Kidney (tissue), 14 donors: ENCODE data around the gene LRRC75A. TPM values are rescaled to one million over a fixed set of nuclear protein-coding genes. Genes with fewer than 3 reads are reported as not detected.

Experiments used
- DNase-seq, 5 donors: peaks; one replicate each; pipeline ENCODE4 v3.0.0-alpha.2; 2013 to 2020
- FAIRE-seq: peaks from 2 replicates; lab custom pipeline; 2012; peaks lifted over from hg19 to GRCh38; lab: Jason Lieb, UNC
- H3K27ac ChIP-seq, 2 donors: one replicate each; pipeline ENCODE4 v1.7.0; 2013; ENCODE audit warnings: low read depth in 2 of 2, low read length in 2 of 2, inconsistent platforms in 1 of 2
- H3K27me3 ChIP-seq: one replicate; pipeline ENCODE4 v1.7.1; 2013; ENCODE audit warnings: low read length, inconsistent platforms; ENCODE audit not compliant: control insufficient read depth, insufficient read depth
- H3K36me3 ChIP-seq, 3 donors: one replicate each; pipeline versions ENCODE4 v1.7.0 to v1.7.1; 2013; ENCODE audit warnings: low read length in 3 of 3, control low read depth in 1 of 3, inconsistent platforms in 1 of 3; ENCODE audit not compliant: insufficient read depth in 3 of 3, control insufficient read depth in 2 of 3
- H3K4me1 ChIP-seq, 3 donors: one replicate each; pipeline versions ENCODE4 v1.7.0 to v1.7.1; 2013; ENCODE audit warnings: low read length in 3 of 3, inconsistent platforms in 1 of 3, low read depth in 1 of 3; ENCODE audit not compliant: control insufficient read depth in 2 of 3, insufficient read depth in 2 of 3
- H3K4me3 ChIP-seq, 3 donors: one replicate each; pipeline versions ENCODE4 v1.7.0 to v1.8.1; 2013; ENCODE audit warnings: low read length in 3 of 3, control low read depth in 1 of 3, inconsistent platforms in 1 of 3
- H3K9ac ChIP-seq, 3 donors: one replicate each; pipeline versions ENCODE4 v1.7.0 to v1.7.1; 2013; ENCODE audit warnings: low read length in 3 of 3, control low read depth in 1 of 3, inconsistent platforms in 1 of 3
- H3K9me3 ChIP-seq, 3 donors: one replicate each; pipeline versions ENCODE4 v1.7.0 to v1.7.1; 2013; ENCODE audit warnings: low read length in 3 of 3, control low read depth in 1 of 3, inconsistent platforms in 1 of 3; ENCODE audit not compliant: control insufficient read depth in 2 of 3, insufficient read depth in 1 of 3
- CTCF ChIP-seq: IDR thresholded peaks from 3 replicates; pipeline ENCODE4 v1.5.1; 2012; ENCODE audit warnings: mild to moderate bottlenecking, moderate library complexity, borderline replicate concordance; ENCODE audit not compliant: insufficient read depth; ENCODE audit errors: extremely low read depth
- intact Hi-C: fragments of 100-400 bp; cut with DNase I; formaldehyde crosslinking; loops from one replicate; pipeline ENCODE4 v1.11.1; 2022
- polyA plus RNA-seq: library from polyadenylated mRNA; stranded (reverse); fragments of 350-450 nt; fragmentation: Illumina TruSeq; extraction: RNeasy Lipid Tissue Mini Kit (QIAGEN cat#74804); gene quantifications from one replicate; pipeline ENCODE4 v1.2.3, GENCODE V29; 2014; ENCODE audit warnings: low read depth, low replicate concordance; ENCODE audit not compliant: insufficient read depth
- total RNA-seq: library from RNA; stranded (reverse); fragmentation: NEBNext Ultra II Directional; extraction: Animal tissue kit (Norgen Biotek cat#: 25700); gene quantifications from one replicate; pipeline ENCODE4 v1.2.1, GENCODE V29; 2021
- donor health status: control.
- donor health status: control.
- donor health status: control.
- donor health status: control.
- donor health status: control.
- donor health status: DM: yes; HTN: yes; CAD: no.
- donor health status: Normal renal cell carcinoma (clear cell type).

LRRC75A gene
- total and polyA plus RNA-seq, 2 donors from 2014 or later: 2.5 to 2.6 TPM

- H3K27ac ChIP-seq: no peak overlapping the region
- no peaks in the 10 kb centered on the region for H3K36me3 ChIP-seq
- no peak overlapping the region for H3K4me3 ChIP-seq
- intact Hi-C loops: no loop called here
- no peaks in the 10 kb centered on the region for H3K9me3 ChIP-seq
- FAIRE-seq: no peak
- TF ChIP-seq CTCF: no peak
- H3K4me1 ChIP-seq: no peaks in the 10 kb centered on the region
- DNase-seq: no peak
- no peak overlapping the region for H3K9ac ChIP-seq
- H3K27me3 ChIP-seq: no peaks in the 10 kb centered on the region
Measured at GRCh38 chr17:16507918-16508533, 16.0 kb upstream of the LRRC75A start.

- Histone ChIP-seq H3K27ac (no peak overlapping the region), H3K27me3 (no peaks in the 10 kb centered on the region), H3K4me1 (no peaks in the 10 kb centered on the region), H3K4me3 (no peak overlapping the region), H3K36me3 (no peaks in the 10 kb centered on the region), H3K9ac (no peak overlapping the region), H3K9me3 (no peaks in the 10 kb centered on the region)
- no peak for TF ChIP-seq CTCF
- DNase-seq: no peak
- intact Hi-C loops: no loop called here
- no peak for FAIRE-seq
Measured at GRCh38 chr17:16506188-16506587, 14.2 kb upstream of the LRRC75A start.

- no peak for FAIRE-seq
- H3K36me3 ChIP-seq: no peaks in the 10 kb centered on the region
- H3K4me1 ChIP-seq: no peaks in the 10 kb centered on the region
- H3K9ac ChIP-seq: no peak overlapping the region
- intact Hi-C loops: no loop called here
- no peaks in the 10 kb centered on the region for H3K27me3 ChIP-seq
- H3K9me3 ChIP-seq: no peaks in the 10 kb centered on the region
- H3K27ac ChIP-seq: no peak overlapping the region
- no peak for TF ChIP-seq CTCF
- H3K4me3 ChIP-seq: no peak overlapping the region
- DNase-seq: no peak
Measured at GRCh38 chr17:16504984-16505383, 13.0 kb upstream of the LRRC75A start.
